ENCODE results near the gene GPC3.

The GPC3 gene

GRCh38 chrX:134013092-134013497, 27.7 kb upstream of the GPC3 start:
- TF ChIP-seq FOXM1 (IDR thresholded peaks at IDR 0.05; ENCODE audit: borderline replicate concordance, low read depth) = no peak
- TF ChIP-seq MAX (IDR thresholded peaks at IDR 0.05) = no peak
- TF ChIP-seq RAD21 (IDR thresholded peaks at IDR 0.05; ENCODE audit: low read depth) = no peak
- TF ChIP-seq NFIC (IDR thresholded peaks at IDR 0.05) = no peak
- no peak for TF ChIP-seq ZBTB7A (IDR thresholded peaks at IDR 0.05; ENCODE audit: low read depth)
- TF ChIP-seq EP300 (IDR thresholded peaks at IDR 0.05; ENCODE audit: borderline replicate concordance) = no peak

DNA sequence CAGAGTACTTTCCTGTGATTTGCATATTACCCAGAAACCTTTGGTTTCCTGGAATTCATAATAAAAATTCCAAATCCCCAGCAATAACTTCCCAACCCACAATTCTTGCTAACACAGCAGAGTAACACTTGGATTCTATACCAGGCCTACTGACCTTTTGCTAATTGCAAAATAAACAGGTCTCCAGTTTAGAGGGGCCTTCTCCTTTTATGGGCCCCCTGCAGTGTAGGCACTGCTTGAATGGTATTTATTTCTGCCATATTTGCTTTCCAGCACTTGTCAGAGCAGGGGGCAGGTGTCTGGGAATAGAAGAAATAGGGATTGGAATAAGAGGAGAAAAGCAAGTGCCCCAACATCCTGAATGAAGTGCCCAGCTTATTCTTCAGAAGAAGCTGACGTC, 25.3 kb upstream of the GPC3 start:
- no peak for TF ChIP-seq CEBPB (IDR thresholded peaks at IDR 0.05)
- no peak for TF ChIP-seq NFIC (IDR thresholded peaks at IDR 0.05)
- no peak for TF ChIP-seq USF1 (IDR thresholded peaks at IDR 0.05)
- no peak for TF ChIP-seq TCF12 (IDR thresholded peaks at IDR 0.05; ENCODE audit: low read depth)
- no peak for TF ChIP-seq TAF1 (IDR thresholded peaks at IDR 0.05; ENCODE audit: low read depth)
- no peak for TF ChIP-seq EGR1 (IDR thresholded peaks at IDR 0.05)
- TF ChIP-seq YY1 (IDR thresholded peaks at IDR 0.05; ENCODE audit: low read depth) = no peak
- no peak for TF ChIP-seq EP300 (IDR thresholded peaks at IDR 0.05; ENCODE audit: borderline replicate concordance)
- TF ChIP-seq RAD21 (IDR thresholded peaks at IDR 0.05; ENCODE audit: low read depth) = no peak
- no peak for TF ChIP-seq REST (IDR thresholded peaks at IDR 0.05; ENCODE audit: low read depth)
- no peak for TF ChIP-seq MAX (IDR thresholded peaks at IDR 0.05)

- no peak for TF ChIP-seq RAD21 (IDR thresholded peaks at IDR 0.05; ENCODE audit: low read depth)
- no peak for TF ChIP-seq REST (IDR thresholded peaks at IDR 0.05; ENCODE audit: low read depth)
These were observed 22.3 kb upstream of the GPC3 start for GRCh38 chrX:134007716-134008115.

DNA sequence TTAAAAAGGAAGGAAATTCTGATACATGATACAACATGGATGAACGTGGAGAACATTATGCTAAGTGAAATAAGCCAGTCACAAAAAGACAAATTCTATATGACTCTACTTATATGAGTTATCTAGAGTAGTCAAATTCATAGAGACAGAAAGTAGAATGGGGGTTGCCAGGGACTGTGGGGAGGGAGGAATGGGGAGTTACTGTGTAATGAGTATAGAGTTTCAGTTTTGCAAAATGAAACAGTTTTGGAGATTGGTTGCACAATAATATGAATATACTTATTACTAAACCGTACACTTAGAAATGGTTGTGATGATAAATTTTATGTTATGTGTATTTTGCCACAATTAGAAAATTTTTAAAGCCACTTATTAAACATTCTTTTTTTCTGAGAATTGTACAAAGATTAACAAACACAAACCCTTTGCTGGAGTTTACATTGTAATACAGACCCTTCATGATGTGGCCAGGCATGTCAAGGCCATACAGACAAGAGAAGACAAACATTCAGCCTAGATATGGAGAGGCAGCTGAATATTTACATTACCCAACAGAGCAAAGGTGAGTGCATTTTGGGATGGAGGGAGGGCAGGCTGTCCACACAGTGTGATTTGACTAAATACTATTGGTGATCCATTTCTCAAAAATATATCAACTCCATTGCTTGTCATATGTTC, 21.2 kb upstream of the GPC3 start:
- TF ChIP-seq CEBPB (IDR thresholded peaks at IDR 0.05) = no peak
- no peak for TF ChIP-seq YY1 (IDR thresholded peaks at IDR 0.05; ENCODE audit: low read depth)
- TF ChIP-seq EP300 (IDR thresholded peaks at IDR 0.05; ENCODE audit: borderline replicate concordance) = no peak
- TF ChIP-seq RAD21 (IDR thresholded peaks at IDR 0.05; ENCODE audit: low read depth) = no peak
- TF ChIP-seq TEAD4 (IDR thresholded peaks at IDR 0.05) = no peak
- no peak for TF ChIP-seq FOXM1 (IDR thresholded peaks at IDR 0.05; ENCODE audit: borderline replicate concordance, low read depth)
- no peak for TF ChIP-seq ZBTB7A (IDR thresholded peaks at IDR 0.05; ENCODE audit: low read depth)
- TF ChIP-seq NFIC (IDR thresholded peaks at IDR 0.05) = no peak
- TF ChIP-seq TCF12 (IDR thresholded peaks at IDR 0.05; ENCODE audit: low read depth) = no peak
- no peak for TF ChIP-seq TAF1 (IDR thresholded peaks at IDR 0.05; ENCODE audit: low read depth)
- no peak for TF ChIP-seq CREB1 (IDR thresholded peaks at IDR 0.05; ENCODE audit: low read depth)
- TF ChIP-seq USF1 (IDR thresholded peaks at IDR 0.05) = no peak
- no peak for TF ChIP-seq MAX (IDR thresholded peaks at IDR 0.05)
- TF ChIP-seq EGR1 (IDR thresholded peaks at IDR 0.05) = no peak

DNA sequence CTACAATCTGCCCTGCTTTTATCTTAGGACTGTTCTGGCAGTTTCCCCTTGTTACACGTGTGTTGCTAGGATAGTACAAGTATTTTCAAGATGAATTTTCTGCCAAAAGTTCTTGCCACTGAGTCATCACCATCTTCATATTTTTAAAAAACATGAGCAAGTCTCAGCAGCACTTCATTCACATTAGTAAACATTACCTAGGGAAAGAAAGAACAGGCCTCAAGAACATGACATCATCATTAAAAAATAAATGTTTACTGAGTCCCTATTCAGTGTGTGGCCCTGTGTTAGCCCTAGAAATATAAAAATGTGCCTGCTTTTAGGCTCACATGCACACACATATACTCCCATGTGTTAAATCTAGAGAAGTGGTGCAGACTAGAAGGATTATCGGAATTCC, 18.7 kb upstream of the GPC3 start:
- TF ChIP-seq CREB1 (IDR thresholded peaks at IDR 0.05; ENCODE audit: low read depth) (no peak), RAD21 (IDR thresholded peaks at IDR 0.05; ENCODE audit: low read depth) (no peak), EGR1 (IDR thresholded peaks at IDR 0.05) (no peak), FOXM1 (IDR thresholded peaks at IDR 0.05; ENCODE audit: borderline replicate concordance, low read depth) (no peak), TEAD4 (IDR thresholded peaks at IDR 0.05) (no peak), USF1 (IDR thresholded peaks at IDR 0.05) (no peak), EP300 (IDR thresholded peaks at IDR 0.05; ENCODE audit: borderline replicate concordance) (no peak), TAF1 (IDR thresholded peaks at IDR 0.05; ENCODE audit: low read depth) (no peak)

Measured in Ishikawa (cell line).